SKM-1 treated with dmso at 0.1 percent for 144 hours (cell line): ENCODE measurements around the gene HRH1.
"Not testable (repeated sequence)": the region's sequence is repeated elsewhere in the genome, so short reads cannot be mapped to it uniquely, and the experiment has no call there.

ENCODE experiments used
- DNase-seq: peaks from one replicate; lab custom pipeline; 2025; ENCODE audit not compliant: unreplicated experiment; lab: John Stamatoyannopoulos, UW

Gene HRH1

DNA sequence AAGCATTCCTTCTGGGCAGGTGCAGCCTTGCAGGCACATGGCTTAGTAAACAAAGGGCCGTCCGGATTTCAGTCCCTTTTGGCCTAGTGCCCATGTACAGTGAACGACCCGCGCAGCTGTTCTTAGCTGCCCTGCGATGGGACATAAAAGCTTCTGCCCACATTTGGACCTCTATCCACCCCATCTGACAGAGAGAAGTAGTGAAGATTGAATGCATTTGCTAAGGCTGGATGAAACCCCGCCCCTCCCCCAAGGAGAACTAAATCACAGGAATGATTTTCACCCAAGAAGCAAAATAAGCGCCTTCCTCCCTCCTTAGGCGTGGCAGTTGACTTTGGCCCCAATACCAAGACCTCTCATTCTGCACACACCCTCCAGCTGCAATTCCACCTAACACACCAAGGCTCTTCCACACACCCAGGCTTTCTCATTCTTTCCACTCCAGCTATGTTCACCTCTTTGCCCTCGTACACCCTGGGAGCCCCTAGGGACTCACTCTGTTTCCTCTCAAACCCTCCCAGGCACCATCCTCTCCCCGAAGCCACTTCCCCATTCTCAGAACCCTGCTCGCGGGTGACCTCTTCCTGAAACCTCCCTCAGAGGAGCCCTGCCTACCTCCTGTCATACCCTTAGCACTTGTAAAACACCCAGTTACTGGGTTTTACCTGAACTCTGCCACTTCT is 14.1 kb upstream of the HRH1 start:
- peak; percentile 96 for DNase-seq

DNA sequence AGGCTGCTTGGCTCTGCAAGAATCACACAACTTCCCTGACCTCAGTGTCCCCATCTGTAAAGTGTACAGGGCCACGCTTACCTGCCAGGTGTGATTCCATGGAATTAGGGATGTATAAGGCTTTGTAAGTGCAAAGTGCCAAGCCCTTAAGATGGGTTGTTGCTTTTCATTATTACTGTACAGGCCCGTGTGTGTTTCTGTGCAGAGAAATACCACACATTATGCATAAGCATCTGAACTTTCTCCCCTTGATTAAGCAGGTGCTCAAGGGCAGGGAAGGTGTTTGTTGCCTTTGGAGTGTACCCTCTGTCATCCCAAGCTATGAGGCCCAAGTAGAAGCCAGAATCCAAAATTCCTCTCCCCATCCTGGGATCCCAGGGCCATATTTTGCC is 13.6 kb upstream of the HRH1 start:
- DNase-seq, result no peak

- no peak for DNase-seq
Measured at GRCh38 chr3:11143476-11143875, 10.8 kb upstream of the HRH1 start.

DNA sequence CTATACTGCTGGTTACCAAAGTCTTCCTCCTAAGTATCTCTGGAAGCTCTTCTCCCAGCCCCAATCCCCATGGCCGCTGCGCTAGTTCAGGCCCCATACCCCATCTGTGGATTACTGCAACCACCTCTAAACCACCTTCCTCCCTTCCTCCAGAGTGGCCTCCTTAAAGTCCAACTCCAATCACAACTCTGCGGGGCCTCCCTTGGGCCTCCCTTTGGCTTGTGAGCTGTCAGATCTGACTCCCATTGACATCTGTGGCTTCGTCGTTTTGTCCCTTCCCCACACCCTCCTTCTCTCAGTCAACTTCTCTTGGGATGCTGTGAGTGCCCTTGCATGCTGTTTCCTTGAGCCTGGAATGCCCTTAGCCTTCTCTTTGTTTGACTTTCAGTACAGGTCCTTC is 9.3 kb upstream of the HRH1 start:
- no peak for DNase-seq

GRCh38 chr3:11145888-11146287 is 8.4 kb upstream of the HRH1 start:
- DNase-seq, result no peak

DNA sequence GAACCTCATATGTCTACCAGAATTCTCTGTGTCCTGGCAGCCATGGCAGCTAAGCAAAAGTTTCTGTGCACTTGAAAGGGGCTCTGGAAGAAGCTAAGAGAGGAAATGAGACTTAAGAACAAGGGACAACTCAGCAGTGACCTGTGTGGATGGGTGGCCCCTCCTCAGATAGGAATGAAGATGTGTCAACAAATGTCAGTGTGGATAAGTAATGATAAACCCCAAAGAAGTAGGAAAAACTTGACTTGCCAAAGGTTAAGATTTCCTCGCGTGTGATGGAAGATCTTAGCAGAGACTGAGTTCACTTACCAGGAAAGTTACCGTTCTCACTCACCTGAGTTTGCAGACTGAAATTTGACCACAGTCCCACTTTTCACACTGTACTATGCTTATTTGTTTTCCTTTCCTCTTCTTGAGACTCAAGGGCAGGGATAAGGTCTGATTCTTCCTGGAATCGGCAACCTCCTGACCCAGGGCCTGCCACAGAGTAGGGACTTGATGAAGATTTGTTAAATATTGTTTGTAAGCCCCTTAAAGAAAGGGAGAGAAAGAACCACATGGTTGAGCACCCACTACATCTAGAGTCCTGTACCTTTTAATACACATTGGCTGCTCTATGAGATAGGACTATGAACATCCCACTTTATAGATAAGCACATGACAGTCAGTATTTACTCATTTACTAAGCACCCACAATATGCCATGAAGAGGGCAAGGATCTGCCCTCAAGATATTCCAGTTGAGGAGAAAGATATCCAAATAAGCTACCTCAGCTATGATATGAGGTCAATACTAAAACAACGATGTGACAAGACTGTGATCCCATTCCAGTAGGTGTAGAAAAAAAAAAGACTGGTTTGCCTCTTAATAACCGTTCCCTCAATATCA is 7.3 kb upstream of the HRH1 start:
- no peak for DNase-seq

- no peak for DNase-seq
Measured at GRCh38 chr3:11150256-11150655, 4.0 kb upstream of the HRH1 start.

- DNase-seq, result no peak
Measured at GRCh38 chr3:11152301-11152700, 2.0 kb upstream of the HRH1 start.

DNA sequence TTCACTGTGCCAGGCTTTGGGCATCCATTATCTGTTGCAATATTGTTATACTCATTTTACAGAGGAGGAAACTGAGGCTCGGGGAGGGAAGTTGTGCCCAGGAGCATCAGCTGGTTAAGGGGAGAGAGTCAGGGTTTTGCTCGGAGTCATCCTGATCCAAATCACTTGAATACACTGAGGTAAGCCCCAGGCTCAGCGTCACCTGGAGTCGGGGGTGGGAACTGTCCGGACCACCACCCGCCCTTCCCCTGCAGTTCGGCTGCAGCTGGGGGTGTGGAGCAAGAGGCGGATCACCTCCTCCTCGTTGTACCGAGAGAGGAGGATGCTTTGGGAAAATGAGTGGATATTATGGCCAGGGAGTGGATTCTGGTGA is 646 bp downstream of the HRH1 start:
- no peak for DNase-seq

GRCh38 chr3:11155341-11156025 is 1.2 kb downstream of the HRH1 start:
- DNase-seq, result peak; percentile 15

- DNase-seq, result no peak
Measured at GRCh38 chr3:11156026-11156410, 1.7 kb downstream of the HRH1 start.

- no peak for DNase-seq
Measured at GRCh38 chr3:11157421-11157820, 3.1 kb downstream of the HRH1 start.

- peak; percentile 16 for DNase-seq
Measured at GRCh38 chr3:11159421-11159904, 5.2 kb downstream of the HRH1 start.

GRCh38 chr3:11161666-11162065 is 7.4 kb downstream of the HRH1 start:
- DNase-seq, result no peak

GRCh38 chr3:11162401-11163345 is 8.4 kb downstream of the HRH1 start:
- DNase-seq, result no peak

GRCh38 chr3:11164607-11165006 is 10.3 kb downstream of the HRH1 start:
- no peak for DNase-seq

GRCh38 chr3:11165476-11165875 is 11.2 kb downstream of the HRH1 start:
- DNase-seq, result no peak

- not testable (repeated sequence) for DNase-seq
Measured at GRCh38 chr3:11166807-11167400, 12.6 kb downstream of the HRH1 start.

- DNase-seq, result no peak
Measured at GRCh38 chr3:11167590-11167989, 13.3 kb downstream of the HRH1 start.

GRCh38 chr3:11168406-11168805 is 14.1 kb downstream of the HRH1 start:
- DNase-seq, result no peak
